WTC11 (cell line): Measurements from ENCODE around the gene HDLBP.

Source experiments
- CTCF ChIP-seq: fragments of 200-600 bp; IDR thresholded peaks from 2 replicates; pipeline ENCODE4 v1.8.0; 2022; ENCODE audit warnings: antibody characterized with exemption
- FOXJ3 ChIP-seq: sonication (generic); formaldehyde crosslinking; IDR thresholded peaks from 2 replicates; pipeline ENCODE4 v1.9.0; 2021; ENCODE audit warnings: missing genetic modification reagents, mild to moderate bottlenecking, borderline replicate concordance
- JUN ChIP-seq: sonication (generic); formaldehyde crosslinking; IDR thresholded peaks from 2 replicates; pipeline ENCODE4 v1.8.0; 2023; ENCODE audit warnings: mild to moderate bottlenecking, missing genetic modification reagents
- USF2 ChIP-seq: sonication (generic); formaldehyde crosslinking; IDR thresholded peaks from 2 replicates; pipeline ENCODE4 v1.8.1; 2023; ENCODE audit warnings: mild to moderate bottlenecking, missing genetic modification reagents, moderate library complexity
- ZBTB43 ChIP-seq: sonication (generic); formaldehyde crosslinking; IDR thresholded peaks from 2 replicates; pipeline ENCODE4 v1.8.1; 2023; ENCODE audit warnings: mild to moderate bottlenecking, missing genetic modification reagents
- ZNF219 ChIP-seq: sonication (generic); formaldehyde crosslinking; IDR thresholded peaks from 2 replicates; pipeline ENCODE4 v1.8.0; 2023; ENCODE audit warnings: missing genetic modification reagents, mild to moderate bottlenecking, borderline replicate concordance
- ZNF263 ChIP-seq: sonication (generic); formaldehyde crosslinking; IDR thresholded peaks from 2 replicates; pipeline ENCODE4 v1.8.1; 2022; ENCODE audit warnings: low read depth, mild to moderate bottlenecking, moderate library complexity, missing genetic modification reagents
- TF ChIP-seq, protein P1 (sequence below): sonication (generic); formaldehyde crosslinking; IDR thresholded peaks from 2 replicates; pipeline ENCODE4 v1.8.0; 2023; ENCODE audit warnings: missing genetic modification reagents
- TF ChIP-seq, protein P2 (sequence below): fragments of 250-450 bp; sonication (Bioruptor Pico); IDR thresholded peaks from 2 replicates; pipeline ENCODE4 v1.9.0; 2021; ENCODE audit warnings: mild to moderate bottlenecking, borderline replicate concordance

DNA sequence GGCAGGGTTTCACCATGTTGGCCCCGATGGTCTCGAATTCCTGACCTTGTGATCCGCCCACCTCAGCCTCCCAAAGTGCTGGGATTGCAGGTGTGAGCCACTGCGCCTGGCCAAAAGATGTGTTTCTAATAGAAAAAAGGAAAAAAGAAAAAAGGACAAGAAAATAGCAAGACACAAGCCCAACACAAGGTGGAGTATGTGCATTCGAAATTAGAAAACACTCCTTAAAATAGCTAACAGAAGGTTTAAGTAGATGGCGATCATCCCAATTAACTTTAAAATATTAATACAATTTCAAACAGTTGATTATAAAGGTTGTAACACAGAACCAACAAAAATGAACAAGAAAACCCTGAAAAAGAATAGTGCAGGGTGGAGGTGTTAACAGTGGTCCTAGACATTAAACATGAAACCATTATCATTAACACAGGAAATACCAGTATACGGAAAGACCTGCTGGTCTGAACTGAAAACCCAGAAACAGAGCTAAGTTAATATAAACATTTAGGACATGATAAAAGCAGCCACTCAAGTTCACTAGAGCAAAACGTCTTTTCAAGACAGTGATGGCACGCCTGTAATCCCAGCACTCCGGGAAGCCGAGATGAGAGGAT is 57.9 kb downstream of the HDLBP start:
- no peak for TF ChIP-seq USF2 (CRISPR knock-in tag)
- TF ChIP-seq FOXJ3 (CRISPR knock-in tag), result no peak
- TF ChIP-seq, protein P1, sequence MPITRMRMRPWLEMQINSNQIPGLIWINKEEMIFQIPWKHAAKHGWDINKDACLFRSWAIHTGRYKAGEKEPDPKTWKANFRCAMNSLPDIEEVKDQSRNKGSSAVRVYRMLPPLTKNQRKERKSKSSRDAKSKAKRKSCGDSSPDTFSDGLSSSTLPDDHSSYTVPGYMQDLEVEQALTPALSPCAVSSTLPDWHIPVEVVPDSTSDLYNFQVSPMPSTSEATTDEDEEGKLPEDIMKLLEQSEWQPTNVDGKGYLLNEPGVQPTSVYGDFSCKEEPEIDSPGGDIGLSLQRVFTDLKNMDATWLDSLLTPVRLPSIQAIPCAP (CRISPR knock-in tag), result no peak
- TF ChIP-seq ZNF263, result no peak
- TF ChIP-seq CTCF, result no peak
- TF ChIP-seq ZBTB43 (CRISPR knock-in tag), result no peak
- TF ChIP-seq JUN (CRISPR knock-in tag), result no peak
- TF ChIP-seq, protein P2, sequence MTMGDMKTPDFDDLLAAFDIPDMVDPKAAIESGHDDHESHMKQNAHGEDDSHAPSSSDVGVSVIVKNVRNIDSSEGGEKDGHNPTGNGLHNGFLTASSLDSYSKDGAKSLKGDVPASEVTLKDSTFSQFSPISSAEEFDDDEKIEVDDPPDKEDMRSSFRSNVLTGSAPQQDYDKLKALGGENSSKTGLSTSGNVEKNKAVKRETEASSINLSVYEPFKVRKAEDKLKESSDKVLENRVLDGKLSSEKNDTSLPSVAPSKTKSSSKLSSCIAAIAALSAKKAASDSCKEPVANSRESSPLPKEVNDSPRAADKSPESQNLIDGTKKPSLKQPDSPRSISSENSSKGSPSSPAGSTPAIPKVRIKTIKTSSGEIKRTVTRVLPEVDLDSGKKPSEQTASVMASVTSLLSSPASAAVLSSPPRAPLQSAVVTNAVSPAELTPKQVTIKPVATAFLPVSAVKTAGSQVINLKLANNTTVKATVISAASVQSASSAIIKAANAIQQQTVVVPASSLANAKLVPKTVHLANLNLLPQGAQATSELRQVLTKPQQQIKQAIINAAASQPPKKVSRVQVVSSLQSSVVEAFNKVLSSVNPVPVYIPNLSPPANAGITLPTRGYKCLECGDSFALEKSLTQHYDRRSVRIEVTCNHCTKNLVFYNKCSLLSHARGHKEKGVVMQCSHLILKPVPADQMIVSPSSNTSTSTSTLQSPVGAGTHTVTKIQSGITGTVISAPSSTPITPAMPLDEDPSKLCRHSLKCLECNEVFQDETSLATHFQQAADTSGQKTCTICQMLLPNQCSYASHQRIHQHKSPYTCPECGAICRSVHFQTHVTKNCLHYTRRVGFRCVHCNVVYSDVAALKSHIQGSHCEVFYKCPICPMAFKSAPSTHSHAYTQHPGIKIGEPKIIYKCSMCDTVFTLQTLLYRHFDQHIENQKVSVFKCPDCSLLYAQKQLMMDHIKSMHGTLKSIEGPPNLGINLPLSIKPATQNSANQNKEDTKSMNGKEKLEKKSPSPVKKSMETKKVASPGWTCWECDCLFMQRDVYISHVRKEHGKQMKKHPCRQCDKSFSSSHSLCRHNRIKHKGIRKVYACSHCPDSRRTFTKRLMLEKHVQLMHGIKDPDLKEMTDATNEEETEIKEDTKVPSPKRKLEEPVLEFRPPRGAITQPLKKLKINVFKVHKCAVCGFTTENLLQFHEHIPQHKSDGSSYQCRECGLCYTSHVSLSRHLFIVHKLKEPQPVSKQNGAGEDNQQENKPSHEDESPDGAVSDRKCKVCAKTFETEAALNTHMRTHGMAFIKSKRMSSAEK (CRISPR knock-in tag), result no peak
- no peak for TF ChIP-seq ZNF219 (CRISPR knock-in tag)
